Measurements from ENCODE around the gene JAKMIP1. TPM values are rescaled to one million over a fixed set of nuclear protein-coding genes. Genes with fewer than 3 reads are reported as not detected.

JAKMIP1 gene
- total RNA-seq, 1 experiment from 2014 or later, result not detected

GRCh38 chr4:6126971-6127745 is 73.2 kb downstream of the JAKMIP1 start:
- Histone ChIP-seq H3K4me2 (ENCODE audit: low read length) (no peak overlapping the region), H3K9me3 (ENCODE audit: control insufficient read depth in 1 of 2, insufficient read depth in 1 of 2, low read depth in 1 of 2, low read length in 2 of 2) (no peaks in the 10 kb centered on the region; a peak in 1 of 4 replicates), H3K27ac (ENCODE audit: low read depth, low read length) (no peak overlapping the region), H3K27me3 (ENCODE audit: insufficient read depth, low read length) (0 out of 2 replicates have a peak, but pooled peaks cover 3% of the 10 kb centered on the region), H3K36me3 (ENCODE audit: control insufficient read depth in 1 of 2, insufficient read depth in 2 of 2, low read length in 2 of 2) (no peaks in the 10 kb centered on the region), H4K20me1 (ENCODE audit: insufficient read depth) (no peaks in the 10 kb centered on the region), H3K79me2 (ENCODE audit: insufficient read depth, low read length) (no peaks in the 10 kb centered on the region), H3K4me1 (ENCODE audit: control insufficient read depth in 1 of 2, insufficient read depth in 2 of 2, low read length in 2 of 2) (no peaks in the 10 kb centered on the region), H2AFZ (ENCODE audit: low read depth, low read length, poor library complexity, severe bottlenecking) (no peak overlapping the region), H3K9me2 (ENCODE audit: insufficient read depth) (no peaks in the 10 kb centered on the region), H3K9ac (ENCODE audit: low read length) (no peak overlapping the region), H3K4me3 (replicated peaks in 1 of 2; ENCODE audit: low read depth in 1 of 2, low read length in 2 of 2) (no peak overlapping the region)
- ChIA-PET POLR2A (no interaction called here), CTCF (no interaction called here), RAD21 (ENCODE audit: low non-redundant PET in 1 of 2, low total read pairs in 2 of 2, uncharacterized antibody in 2 of 2, unreplicated experiment in 2 of 2) (no interaction called here)
- no TSS peak for BruUV-seq (replicated peaks)
- TF ChIP-seq FOSL1 (IDR thresholded peaks at IDR 0.05; ENCODE audit: low read depth), result no peak
- no peak for TF ChIP-seq SRF (IDR thresholded peaks at IDR 0.05; ENCODE audit: low read depth)
- TF ChIP-seq EZH2 (IDR thresholded peaks at IDR 0.05), result no peak
- no peak for TF ChIP-seq TCF7L2 (IDR thresholded peaks at IDR 0.05; ENCODE audit: borderline replicate concordance, extremely low read depth, insufficient read depth, insufficient read length)
- no peak for TF ChIP-seq CBX3 (IDR thresholded peaks at IDR 0.05; ENCODE audit: low read depth)
- no peak for TF ChIP-seq CEBPB (IDR thresholded peaks at IDR 0.05; ENCODE audit: low read depth)
- no peak for TF ChIP-seq POLR2AphosphoS5 (IDR thresholded peaks at IDR 0.05; ENCODE audit: low read depth, low read length)
- TF ChIP-seq POLR2A (IDR thresholded peaks at IDR 0.05; ENCODE audit: borderline replicate concordance, extremely low read depth, insufficient read depth, insufficient read length), result no peak
- TF ChIP-seq EGR1 (IDR thresholded peaks at IDR 0.05; ENCODE audit: low read depth), result no peak
- TF ChIP-seq ELF1 (IDR thresholded peaks at IDR 0.05; ENCODE audit: borderline replicate concordance, low read depth), result no peak
- TF ChIP-seq, protein P1, sequence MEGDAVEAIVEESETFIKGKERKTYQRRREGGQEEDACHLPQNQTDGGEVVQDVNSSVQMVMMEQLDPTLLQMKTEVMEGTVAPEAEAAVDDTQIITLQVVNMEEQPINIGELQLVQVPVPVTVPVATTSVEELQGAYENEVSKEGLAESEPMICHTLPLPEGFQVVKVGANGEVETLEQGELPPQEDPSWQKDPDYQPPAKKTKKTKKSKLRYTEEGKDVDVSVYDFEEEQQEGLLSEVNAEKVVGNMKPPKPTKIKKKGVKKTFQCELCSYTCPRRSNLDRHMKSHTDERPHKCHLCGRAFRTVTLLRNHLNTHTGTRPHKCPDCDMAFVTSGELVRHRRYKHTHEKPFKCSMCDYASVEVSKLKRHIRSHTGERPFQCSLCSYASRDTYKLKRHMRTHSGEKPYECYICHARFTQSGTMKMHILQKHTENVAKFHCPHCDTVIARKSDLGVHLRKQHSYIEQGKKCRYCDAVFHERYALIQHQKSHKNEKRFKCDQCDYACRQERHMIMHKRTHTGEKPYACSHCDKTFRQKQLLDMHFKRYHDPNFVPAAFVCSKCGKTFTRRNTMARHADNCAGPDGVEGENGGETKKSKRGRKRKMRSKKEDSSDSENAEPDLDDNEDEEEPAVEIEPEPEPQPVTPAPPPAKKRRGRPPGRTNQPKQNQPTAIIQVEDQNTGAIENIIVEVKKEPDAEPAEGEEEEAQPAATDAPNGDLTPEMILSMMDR (IDR thresholded peaks at IDR 0.05 in 2 of 3, conservative IDR thresholded peaks at IDR 0.05 in 1 of 3; ENCODE audit: borderline replicate concordance in 1 of 3, insufficient read depth in 1 of 3, low read depth in 2 of 3, low read length in 2 of 3), result no peak
- no peak for TF ChIP-seq SP1 (IDR thresholded peaks at IDR 0.05; ENCODE audit: low read depth)
- TF ChIP-seq ZFX (IDR thresholded peaks at IDR 0.05), result no peak
- no peak for TF ChIP-seq JUND (IDR thresholded peaks at IDR 0.05)
- TF ChIP-seq EZH2phosphoT487 (IDR thresholded peaks at IDR 0.05; ENCODE audit: borderline replicate concordance), result no peak
- TF ChIP-seq, protein P2, sequence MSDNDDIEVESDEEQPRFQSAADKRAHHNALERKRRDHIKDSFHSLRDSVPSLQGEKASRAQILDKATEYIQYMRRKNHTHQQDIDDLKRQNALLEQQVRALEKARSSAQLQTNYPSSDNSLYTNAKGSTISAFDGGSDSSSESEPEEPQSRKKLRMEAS (IDR thresholded peaks at IDR 0.05), result no peak
- TF ChIP-seq SIN3A (IDR thresholded peaks at IDR 0.05; ENCODE audit: low read depth), result no peak
- intact Hi-C loops (cut with micrococcal nuclease), result no loop called here
- DNase-seq (ENCODE audit: low read depth, low spot score) (no peak), ATAC-seq (no peak)
